Measurements from ENCODE around the gene MAPK14. TPM values are rescaled to one million over a fixed set of nuclear protein-coding genes. Genes with fewer than 3 reads are reported as not detected.

The MAPK14 gene
- total RNA-seq, 1 donor from 2014 or later, result 67.9 TPM

GRCh38 chr6:36129941-36130666 is 102.5 kb downstream of the MAPK14 start, which contains the start of gene MAPK13:
TSS of gene MAPK13 (plus strand) at chr6:36130513. CDS start at chr6:36130583, 70 bp downstream.
- intact Hi-C loops (cut with DNase I), result no loop called here
- H3K9me3 ChIP-seq, result no peaks in the 10 kb centered on the region
- H3K4me3 ChIP-seq, result peak within 1 kb of the TSS; percentile 64
- peak within 1 kb of the TSS; percentile 88 for H3K27ac ChIP-seq
- no peak for TF ChIP-seq CTCF (IDR thresholded peaks at IDR 0.05)
- ATAC-seq (peak; percentile 75 to 77), DNase-seq (peak; percentile 71)
- peaks cover under 1% of the 10 kb centered on the region for H3K36me3 ChIP-seq
- H3K4me1 ChIP-seq, result peaks cover 56% of the 10 kb centered on the region
- no peaks in the 10 kb centered on the region for H3K27me3 ChIP-seq (ENCODE audit: low read depth)

- TF ChIP-seq CTCF (IDR thresholded peaks at IDR 0.05), result no peak
- H3K27me3 ChIP-seq (ENCODE audit: low read depth), result no peaks in the 10 kb centered on the region
- peak; percentile 72 to 74 for ATAC-seq
- no peaks in the 10 kb centered on the region for H3K9me3 ChIP-seq
- H3K4me3 ChIP-seq, result peak overlapping the region; percentile 64
- intact Hi-C loops (cut with DNase I), result no loop called here
- DNase-seq, result peak; percentile 80
- H3K27ac ChIP-seq, result peak overlapping the region; percentile 88
- peaks cover 56% of the 10 kb centered on the region for H3K4me1 ChIP-seq
- H3K36me3 ChIP-seq, result peaks cover 9% of the 10 kb centered on the region
Measured at GRCh38 chr6:36130667-36131510, 103.3 kb downstream of the MAPK14 start.

- peak overlapping the region; percentile 64 for H3K4me3 ChIP-seq
- no peak for TF ChIP-seq CTCF (IDR thresholded peaks at IDR 0.05)
- peak overlapping the region; percentile 88 for H3K27ac ChIP-seq
- H3K27me3 ChIP-seq (ENCODE audit: low read depth), result no peaks in the 10 kb centered on the region
- H3K4me1 ChIP-seq, result peaks cover 50% of the 10 kb centered on the region
- intact Hi-C loops (cut with DNase I), result no loop called here
- DNase-seq (no peak), ATAC-seq (peak; percentile 16 to 23)
- H3K36me3 ChIP-seq, result peaks cover 17% of the 10 kb centered on the region
- no peaks in the 10 kb centered on the region for H3K9me3 ChIP-seq
Measured at GRCh38 chr6:36131511-36132245, 104.1 kb downstream of the MAPK14 start.

GRCh38 chr6:36132246-36132895 is 104.8 kb downstream of the MAPK14 start:
- peaks cover 20% of the 10 kb centered on the region for H3K36me3 ChIP-seq
- peak overlapping the region; percentile 64 for H3K4me3 ChIP-seq
- no peaks in the 10 kb centered on the region for H3K9me3 ChIP-seq
- no peaks in the 10 kb centered on the region for H3K27me3 ChIP-seq (ENCODE audit: low read depth)
- peaks cover 43% of the 10 kb centered on the region for H3K4me1 ChIP-seq
- ATAC-seq (no peak), DNase-seq (no peak)
- intact Hi-C loops (cut with DNase I), result no loop called here
- TF ChIP-seq CTCF (IDR thresholded peaks at IDR 0.05), result no peak
- peak overlapping the region; percentile 88 for H3K27ac ChIP-seq

- no peak for TF ChIP-seq CTCF (IDR thresholded peaks at IDR 0.05)
- ATAC-seq, result no peak
- DNase-seq, result no peak
- no peaks in the 10 kb centered on the region for H3K9me3 ChIP-seq
- H3K4me3 ChIP-seq, result no peak overlapping the region
- no peak overlapping the region for H3K27ac ChIP-seq
- H3K4me1 ChIP-seq, result peaks cover 37% of the 10 kb centered on the region
- peaks cover 25% of the 10 kb centered on the region for H3K36me3 ChIP-seq
- no peaks in the 10 kb centered on the region for H3K27me3 ChIP-seq (ENCODE audit: low read depth)
- intact Hi-C loops (cut with DNase I), result no loop called here
Measured at GRCh38 chr6:36133148-36133547, 105.5 kb downstream of the MAPK14 start.
